ENCODE measurements around the gene HPN. TPM values are rescaled to one million over a fixed set of nuclear protein-coding genes. Genes with fewer than 3 reads are reported as not detected.
A peak's percentile ranks its signal among the peaks of the same experiment; 100 is the strongest.

Gene HPN
- total and polyA plus RNA-seq, 2 of the 13 experiments (the other 11 are each of a cell fraction or from before 2014, with no cell fraction given): 46.7 to 261 TPM

GRCh38 chr19:35042056-35042730 is 672 bp downstream of the HPN start (continued):
- TF ChIP-seq KLF13 (CRISPR knock-in tag; IDR thresholded peaks at IDR 0.05) (no peak), FOSL2 (CRISPR knock-in tag; IDR thresholded peaks at IDR 0.05) (peak; percentile 26; the same call in 1 of the 2 replicates), ZNF790 (CRISPR knock-in tag; IDR thresholded peaks at IDR 0.05; ENCODE audit: borderline replicate concordance) (peak; percentile 15; the same call in 1 of the 2 replicates), THAP11 (CRISPR knock-in tag; IDR thresholded peaks at IDR 0.05) (peak; percentile 59), ZNF773 (CRISPR knock-in tag; IDR thresholded peaks at IDR 0.05; ENCODE audit: borderline replicate concordance) (no peak), GTF2F1 (IDR thresholded peaks at IDR 0.05; ENCODE audit: low read length) (no peak), RFX1 (IDR thresholded peaks at IDR 0.05) (no peak), ZZZ3 (CRISPR knock-in tag; IDR thresholded peaks at IDR 0.05; ENCODE audit: borderline replicate concordance) (no peak), ARHGAP35 (CRISPR knock-in tag; IDR thresholded peaks at IDR 0.05; ENCODE audit: borderline replicate concordance) (0 out of 2 replicates have a peak, but pooled peaks have one; percentile 60), ZNF780A (CRISPR knock-in tag; IDR thresholded peaks at IDR 0.05) (no peak), MLX (CRISPR knock-in tag; IDR thresholded peaks at IDR 0.05) (peak; percentile 81), NR2F2 (IDR thresholded peaks at IDR 0.05; ENCODE audit: borderline replicate concordance, low read depth) (no peak), LCORL (IDR thresholded peaks at IDR 0.05) (no peak), LCORL (CRISPR knock-in tag; IDR thresholded peaks at IDR 0.05) (peak; percentile 88), RXRB (CRISPR knock-in tag; IDR thresholded peaks at IDR 0.05; ENCODE audit: borderline replicate concordance) (peak; percentile 30; the same call in 1 of the 2 replicates), KLF12 (CRISPR knock-in tag; IDR thresholded peaks at IDR 0.05; ENCODE audit: borderline replicate concordance) (no peak; the same call in 1 of the 2 replicates), ZNF747 (CRISPR knock-in tag; IDR thresholded peaks at IDR 0.05; ENCODE audit: borderline replicate concordance) (peak; percentile 55; the same call in 1 of the 2 replicates), FOXK2 (IDR thresholded peaks at IDR 0.05) (no peak), ZNF430 (CRISPR knock-in tag; IDR thresholded peaks at IDR 0.05) (peak; percentile 62; the same call in 1 of the 2 replicates), SMARCC2 (IDR thresholded peaks at IDR 0.05) (no peak)
- TF ChIP-seq, protein P1, sequence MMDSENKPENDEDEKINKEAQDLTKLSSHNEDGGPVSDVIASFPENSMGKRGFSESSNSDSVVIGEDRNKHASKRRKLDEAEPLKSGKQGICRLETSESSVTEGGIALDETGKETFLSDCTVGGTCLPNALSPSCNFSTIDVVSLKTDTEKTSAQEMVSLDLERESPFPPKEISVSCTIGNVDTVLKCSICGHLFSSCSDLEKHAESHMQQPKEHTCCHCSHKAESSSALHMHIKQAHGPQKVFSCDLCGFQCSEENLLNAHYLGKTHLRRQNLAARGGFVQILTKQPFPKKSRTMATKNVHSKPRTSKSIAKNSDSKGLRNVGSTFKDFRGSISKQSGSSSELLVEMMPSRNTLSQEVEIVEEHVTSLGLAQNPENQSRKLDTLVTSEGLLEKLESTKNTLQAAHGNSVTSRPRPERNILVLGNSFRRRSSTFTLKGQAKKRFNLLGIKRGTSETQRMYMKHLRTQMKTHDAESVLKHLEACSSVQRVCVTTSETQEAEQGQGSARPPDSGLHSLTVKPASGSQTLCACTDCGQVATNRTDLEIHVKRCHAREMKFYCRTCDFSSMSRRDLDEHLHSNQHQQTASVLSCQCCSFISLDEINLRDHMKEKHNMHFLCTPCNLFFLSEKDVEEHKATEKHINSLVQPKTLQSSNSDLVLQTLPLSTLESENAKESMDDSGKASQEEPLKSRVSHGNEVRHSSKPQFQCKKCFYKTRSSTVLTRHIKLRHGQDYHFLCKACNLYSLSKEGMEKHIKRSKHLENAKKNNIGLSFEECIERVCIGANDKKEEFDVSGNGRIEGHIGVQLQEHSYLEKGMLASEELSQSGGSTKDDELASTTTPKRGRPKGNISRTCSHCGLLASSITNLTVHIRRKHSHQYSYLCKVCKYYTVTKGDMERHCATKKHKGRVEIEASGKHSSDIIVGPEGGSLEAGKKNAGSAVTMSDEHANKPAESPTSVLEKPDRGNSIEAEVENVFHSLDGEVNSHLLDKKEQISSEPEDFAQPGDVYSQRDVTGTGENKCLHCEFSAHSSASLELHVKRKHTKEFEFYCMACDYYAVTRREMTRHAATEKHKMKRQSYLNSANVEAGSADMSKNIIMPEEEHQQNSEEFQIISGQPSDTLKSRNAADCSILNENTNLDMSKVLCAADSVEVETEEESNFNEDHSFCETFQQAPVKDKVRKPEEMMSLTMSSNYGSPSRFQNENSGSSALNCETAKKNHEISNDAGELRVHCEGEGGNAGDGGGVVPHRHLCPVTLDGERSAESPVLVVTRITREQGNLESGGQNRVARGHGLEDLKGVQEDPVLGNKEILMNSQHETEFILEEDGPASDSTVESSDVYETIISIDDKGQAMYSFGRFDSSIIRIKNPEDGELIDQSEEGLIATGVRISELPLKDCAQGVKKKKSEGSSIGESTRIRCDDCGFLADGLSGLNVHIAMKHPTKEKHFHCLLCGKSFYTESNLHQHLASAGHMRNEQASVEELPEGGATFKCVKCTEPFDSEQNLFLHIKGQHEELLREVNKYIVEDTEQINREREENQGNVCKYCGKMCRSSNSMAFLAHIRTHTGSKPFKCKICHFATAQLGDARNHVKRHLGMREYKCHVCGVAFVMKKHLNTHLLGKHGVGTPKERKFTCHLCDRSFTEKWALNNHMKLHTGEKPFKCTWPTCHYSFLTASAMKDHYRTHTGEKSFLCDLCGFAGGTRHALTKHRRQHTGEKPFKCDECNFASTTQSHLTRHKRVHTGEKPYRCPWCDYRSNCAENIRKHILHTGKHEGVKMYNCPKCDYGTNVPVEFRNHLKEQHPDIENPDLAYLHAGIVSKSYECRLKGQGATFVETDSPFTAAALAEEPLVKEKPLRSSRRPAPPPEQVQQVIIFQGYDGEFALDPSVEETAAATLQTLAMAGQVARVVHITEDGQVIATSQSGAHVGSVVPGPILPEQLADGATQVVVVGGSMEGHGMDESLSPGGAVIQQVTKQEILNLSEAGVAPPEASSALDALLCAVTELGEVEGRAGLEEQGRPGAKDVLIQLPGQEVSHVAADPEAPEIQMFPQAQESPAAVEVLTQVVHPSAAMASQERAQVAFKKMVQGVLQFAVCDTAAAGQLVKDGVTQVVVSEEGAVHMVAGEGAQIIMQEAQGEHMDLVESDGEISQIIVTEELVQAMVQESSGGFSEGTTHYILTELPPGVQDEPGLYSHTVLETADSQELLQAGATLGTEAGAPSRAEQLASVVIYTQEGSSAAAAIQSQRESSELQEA (CRISPR knock-in tag; IDR thresholded peaks at IDR 0.05; ENCODE audit: not compliant biosample characterization): no peak
